HG03159 (cell line): ENCODE results near the gene PYDC1.
A peak's percentile ranks its signal among the peaks of the same experiment; 100 is the strongest.
"Not testable (repeated sequence)": the region's sequence is repeated elsewhere in the genome, so short reads cannot be mapped to it uniquely, and the experiment has no call there.

Source experiments
- ATAC-seq: cut with Tn5 transposase; IDR thresholded peaks from one replicate; pipeline ENCODE4 v1.9.1; 2021; ENCODE audit warnings: mild to moderate bottlenecking, moderate library complexity; ENCODE audit not compliant: unreplicated experiment

The PYDC1 gene

GRCh38 chr16:31181102-31181830 lies 35.7 kb downstream of the PYDC1 start:
- ATAC-seq: no peak

GRCh38 chr16:31179747-31180459 lies 37.0 kb downstream of the PYDC1 start, which contains the start of gene FUS:
TSS of gene FUS (plus strand) at chr16:31180139. CDS start at chr16:31180215, 76 bp downstream.
- peak; percentile 45 for ATAC-seq

- peak; percentile 11 for ATAC-seq
Observed at GRCh38 chr16:31179219-31179746, 37.7 kb downstream of the PYDC1 start.

GRCh38 chr16:31177136-31177535 lies 39.8 kb downstream of the PYDC1 start:
- no peak for ATAC-seq

GRCh38 chr16:31170048-31170447 lies 46.9 kb downstream of the PYDC1 start:
- ATAC-seq: not testable (repeated sequence)

- no peak for ATAC-seq
Observed at GRCh38 chr16:31168848-31169247, 48.1 kb downstream of the PYDC1 start.

GRCh38 chr16:31167315-31167714 lies 49.6 kb downstream of the PYDC1 start:
- ATAC-seq: no peak
